Measurements from ENCODE around the gene CCR7.

Gene CCR7

GRCh38 chr17:40561294-40561870 is 3.9 kb downstream of the CCR7 start:
- DNase-seq (ENCODE audit: low spot score): no peak

- no peak for DNase-seq (ENCODE audit: low spot score)
These were observed 4.5 kb downstream of the CCR7 start for GRCh38 chr17:40560592-40561293.

GRCh38 chr17:40559954-40560591 is 5.2 kb downstream of the CCR7 start:
- peak; percentile 85 for DNase-seq (ENCODE audit: low spot score)

- no peak for DNase-seq (ENCODE audit: low spot score)
These were observed 5.7 kb downstream of the CCR7 start for GRCh38 chr17:40559564-40559916.

GRCh38 chr17:40558890-40559563 is 6.2 kb downstream of the CCR7 start:
- DNase-seq (ENCODE audit: low spot score): no peak

GRCh38 chr17:40558300-40558889 is 6.9 kb downstream of the CCR7 start:
- DNase-seq (ENCODE audit: low spot score): no peak

- no peak for DNase-seq (ENCODE audit: low spot score)
These were observed 7.6 kb downstream of the CCR7 start for GRCh38 chr17:40557531-40558299.

- DNase-seq (ENCODE audit: low spot score): no peak
These were observed 8.3 kb downstream of the CCR7 start for GRCh38 chr17:40556884-40557414.

GRCh38 chr17:40556198-40556661 is 9.0 kb downstream of the CCR7 start:
- no peak for DNase-seq (ENCODE audit: low spot score)

GRCh38 chr17:40555296-40556190 is 9.7 kb downstream of the CCR7 start:
- DNase-seq (ENCODE audit: low spot score): no peak

- no peak for DNase-seq (ENCODE audit: low spot score)
These were observed 10.5 kb downstream of the CCR7 start for GRCh38 chr17:40554646-40555295.

GRCh38 chr17:40553694-40554534 is 11.4 kb downstream of the CCR7 start:
- DNase-seq (ENCODE audit: low spot score): no peak

- no peak for DNase-seq (ENCODE audit: low spot score)
These were observed 12.2 kb downstream of the CCR7 start for GRCh38 chr17:40552806-40553693.

- DNase-seq (ENCODE audit: low spot score): no peak
These were observed 13.1 kb downstream of the CCR7 start for GRCh38 chr17:40551879-40552768.

- no peak for DNase-seq (ENCODE audit: low spot score)
These were observed 14.0 kb downstream of the CCR7 start for GRCh38 chr17:40551091-40551878.

- no peak for DNase-seq (ENCODE audit: low spot score)
These were observed 14.7 kb downstream of the CCR7 start for GRCh38 chr17:40550608-40551007.
